ENCODE measurements around the gene EPB41. TPM values are rescaled to one million over a fixed set of nuclear protein-coding genes. Genes with fewer than 3 reads are reported as not detected.

The EPB41 gene
- total and polyA plus RNA-seq, 9 of the 15 experiments (the other 6 are each of a cell fraction or from before 2014, with no cell fraction given) = 3.7 to 213 (median 141) TPM

DNA sequence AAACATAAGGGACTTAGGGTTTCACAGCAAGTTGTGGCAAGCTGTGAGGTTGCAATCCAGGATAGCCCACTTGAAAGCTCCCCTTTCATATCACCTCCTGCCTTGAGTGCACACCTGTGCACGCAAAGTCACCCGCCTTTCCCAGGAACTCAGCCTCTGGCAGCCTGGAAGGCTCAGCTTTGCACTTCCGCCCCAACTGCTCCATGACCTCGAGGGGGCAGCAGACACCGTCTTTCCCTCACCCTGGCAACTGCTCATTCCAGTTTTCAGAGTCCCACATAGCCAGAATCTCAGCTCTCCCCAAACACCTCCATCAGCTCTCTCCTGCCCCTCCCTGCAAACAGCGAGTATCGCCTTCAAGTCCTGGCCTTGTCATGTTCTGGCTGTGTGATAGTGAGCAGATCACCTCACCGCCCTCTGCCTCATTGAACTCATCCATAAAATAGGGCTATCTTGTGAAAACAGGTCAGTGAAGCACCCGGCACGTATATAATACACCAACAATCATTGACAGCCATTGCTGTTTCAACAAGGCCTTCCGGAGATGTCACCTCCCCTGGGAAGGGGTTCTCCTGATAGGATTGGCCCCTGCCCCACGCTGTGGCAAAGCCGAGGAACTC, 32.2 kb upstream of the EPB41 start (continued):
- TF ChIP-seq, protein P1, sequence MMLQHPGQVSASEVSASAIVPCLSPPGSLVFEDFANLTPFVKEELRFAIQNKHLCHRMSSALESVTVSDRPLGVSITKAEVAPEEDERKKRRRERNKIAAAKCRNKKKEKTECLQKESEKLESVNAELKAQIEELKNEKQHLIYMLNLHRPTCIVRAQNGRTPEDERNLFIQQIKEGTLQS (IDR thresholded peaks at IDR 0.05) = peak; percentile 57; the same call in 1 of the 2 replicates
- TF ChIP-seq, protein P1 (CRISPR knock-in tag; conservative IDR thresholded peaks at IDR 0.05) = 0 out of 2 replicates have a peak, but pooled peaks have one; percentile 31
- TF ChIP-seq ZNF75A (CRISPR knock-in tag; IDR thresholded peaks at IDR 0.05) (no peak), BRCA1 (IDR thresholded peaks at IDR 0.05) (no peak), BRCA1 (CRISPR knock-in tag; IDR thresholded peaks at IDR 0.05) (no peak), CREM (IDR thresholded peaks at IDR 0.05; ENCODE audit: low read depth) (peak; percentile 62), THRAP3 (IDR thresholded peaks at IDR 0.05; ENCODE audit: borderline replicate concordance) (peak; percentile 68; the same call in 1 of the 2 replicates), HSF4 (CRISPR knock-in tag; IDR thresholded peaks at IDR 0.05; ENCODE audit: borderline replicate concordance) (0 out of 2 replicates have a peak, but pooled peaks have one; percentile 79), FOS (IDR thresholded peaks at IDR 0.05; ENCODE audit: extremely low read depth, insufficient read length) (no peak), CC2D1A (IDR thresholded peaks at IDR 0.05) (peak; percentile 98), CAMTA2 (CRISPR knock-in tag; conservative IDR thresholded peaks at IDR 0.05) (no peak), EP300 (IDR thresholded peaks at IDR 0.05; ENCODE audit: low read length) (peak; percentile 78), ZNF551 (CRISPR knock-in tag; IDR thresholded peaks at IDR 0.05) (no peak), FIP1L1 (IDR thresholded peaks at IDR 0.05; ENCODE audit: low read depth, low read length, poor library complexity, severe bottlenecking) (no peak)
- TF ChIP-seq, protein P2, sequence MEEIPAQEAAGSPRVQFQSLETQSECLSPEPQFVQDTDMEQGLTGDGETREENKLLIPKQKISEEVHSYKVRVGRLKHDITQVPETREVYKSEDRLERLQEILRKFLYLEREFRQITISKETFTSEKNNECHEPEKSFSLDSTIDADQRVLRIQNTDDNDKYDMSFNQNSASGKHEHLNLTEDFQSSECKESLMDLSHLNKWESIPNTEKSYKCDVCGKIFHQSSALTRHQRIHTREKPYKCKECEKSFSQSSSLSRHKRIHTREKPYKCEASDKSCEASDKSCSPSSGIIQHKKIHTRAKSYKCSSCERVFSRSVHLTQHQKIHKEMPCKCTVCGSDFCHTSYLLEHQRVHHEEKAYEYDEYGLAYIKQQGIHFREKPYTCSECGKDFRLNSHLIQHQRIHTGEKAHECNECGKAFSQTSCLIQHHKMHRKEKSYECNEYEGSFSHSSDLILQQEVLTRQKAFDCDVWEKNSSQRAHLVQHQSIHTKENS (CRISPR knock-in tag; IDR thresholded peaks at IDR 0.05) = no peak
- TF ChIP-seq, protein P3, sequence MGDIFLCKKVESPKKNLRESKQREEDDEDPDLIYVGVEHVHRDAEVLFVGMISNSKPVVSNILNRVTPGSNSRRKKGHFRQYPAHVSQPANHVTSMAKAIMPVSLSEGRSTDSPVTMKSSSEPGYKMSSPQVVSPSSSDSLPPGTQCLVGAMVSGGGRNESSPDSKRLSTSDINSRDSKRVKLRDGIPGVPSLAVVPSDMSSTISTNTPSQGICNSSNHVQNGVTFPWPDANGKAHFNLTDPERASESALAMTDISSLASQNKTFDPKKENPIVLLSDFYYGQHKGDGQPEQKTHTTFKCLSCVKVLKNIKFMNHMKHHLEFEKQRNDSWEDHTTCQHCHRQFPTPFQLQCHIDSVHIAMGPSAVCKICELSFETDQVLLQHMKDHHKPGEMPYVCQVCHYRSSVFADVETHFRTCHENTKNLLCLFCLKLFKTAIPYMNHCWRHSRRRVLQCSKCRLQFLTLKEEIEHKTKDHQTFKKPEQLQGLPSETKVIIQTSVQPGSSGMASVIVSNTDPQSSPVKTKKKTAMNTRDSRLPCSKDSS (IDR thresholded peaks at IDR 0.05; ENCODE audit: low read depth, partially characterized antibody) = no peak
- TF ChIP-seq, protein P4, sequence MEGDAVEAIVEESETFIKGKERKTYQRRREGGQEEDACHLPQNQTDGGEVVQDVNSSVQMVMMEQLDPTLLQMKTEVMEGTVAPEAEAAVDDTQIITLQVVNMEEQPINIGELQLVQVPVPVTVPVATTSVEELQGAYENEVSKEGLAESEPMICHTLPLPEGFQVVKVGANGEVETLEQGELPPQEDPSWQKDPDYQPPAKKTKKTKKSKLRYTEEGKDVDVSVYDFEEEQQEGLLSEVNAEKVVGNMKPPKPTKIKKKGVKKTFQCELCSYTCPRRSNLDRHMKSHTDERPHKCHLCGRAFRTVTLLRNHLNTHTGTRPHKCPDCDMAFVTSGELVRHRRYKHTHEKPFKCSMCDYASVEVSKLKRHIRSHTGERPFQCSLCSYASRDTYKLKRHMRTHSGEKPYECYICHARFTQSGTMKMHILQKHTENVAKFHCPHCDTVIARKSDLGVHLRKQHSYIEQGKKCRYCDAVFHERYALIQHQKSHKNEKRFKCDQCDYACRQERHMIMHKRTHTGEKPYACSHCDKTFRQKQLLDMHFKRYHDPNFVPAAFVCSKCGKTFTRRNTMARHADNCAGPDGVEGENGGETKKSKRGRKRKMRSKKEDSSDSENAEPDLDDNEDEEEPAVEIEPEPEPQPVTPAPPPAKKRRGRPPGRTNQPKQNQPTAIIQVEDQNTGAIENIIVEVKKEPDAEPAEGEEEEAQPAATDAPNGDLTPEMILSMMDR (IDR thresholded peaks at IDR 0.05 in 2 of 3, conservative IDR thresholded peaks at IDR 0.05 in 1 of 3; ENCODE audit: insufficient read depth in 2 of 3, low read depth in 1 of 3, low read length in 3 of 3) = peak; percentile 99 to 100 (median 99)
- TF ChIP-seq, protein P5, sequence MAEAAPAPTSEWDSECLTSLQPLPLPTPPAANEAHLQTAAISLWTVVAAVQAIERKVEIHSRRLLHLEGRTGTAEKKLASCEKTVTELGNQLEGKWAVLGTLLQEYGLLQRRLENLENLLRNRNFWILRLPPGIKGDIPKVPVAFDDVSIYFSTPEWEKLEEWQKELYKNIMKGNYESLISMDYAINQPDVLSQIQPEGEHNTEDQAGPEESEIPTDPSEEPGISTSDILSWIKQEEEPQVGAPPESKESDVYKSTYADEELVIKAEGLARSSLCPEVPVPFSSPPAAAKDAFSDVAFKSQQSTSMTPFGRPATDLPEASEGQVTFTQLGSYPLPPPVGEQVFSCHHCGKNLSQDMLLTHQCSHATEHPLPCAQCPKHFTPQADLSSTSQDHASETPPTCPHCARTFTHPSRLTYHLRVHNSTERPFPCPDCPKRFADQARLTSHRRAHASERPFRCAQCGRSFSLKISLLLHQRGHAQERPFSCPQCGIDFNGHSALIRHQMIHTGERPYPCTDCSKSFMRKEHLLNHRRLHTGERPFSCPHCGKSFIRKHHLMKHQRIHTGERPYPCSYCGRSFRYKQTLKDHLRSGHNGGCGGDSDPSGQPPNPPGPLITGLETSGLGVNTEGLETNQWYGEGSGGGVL (CRISPR knock-in tag; IDR thresholded peaks at IDR 0.05) = no peak
- TF ChIP-seq, protein P6, sequence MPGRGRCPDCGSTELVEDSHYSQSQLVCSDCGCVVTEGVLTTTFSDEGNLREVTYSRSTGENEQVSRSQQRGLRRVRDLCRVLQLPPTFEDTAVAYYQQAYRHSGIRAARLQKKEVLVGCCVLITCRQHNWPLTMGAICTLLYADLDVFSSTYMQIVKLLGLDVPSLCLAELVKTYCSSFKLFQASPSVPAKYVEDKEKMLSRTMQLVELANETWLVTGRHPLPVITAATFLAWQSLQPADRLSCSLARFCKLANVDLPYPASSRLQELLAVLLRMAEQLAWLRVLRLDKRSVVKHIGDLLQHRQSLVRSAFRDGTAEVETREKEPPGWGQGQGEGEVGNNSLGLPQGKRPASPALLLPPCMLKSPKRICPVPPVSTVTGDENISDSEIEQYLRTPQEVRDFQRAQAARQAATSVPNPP (IDR thresholded peaks at IDR 0.05; ENCODE audit: borderline replicate concordance, insufficient read depth, insufficient read length) = no peak
